Measurements from ENCODE around the gene RRP8.

Gene RRP8

GRCh38 chr11:6568191-6568918 is 35.1 kb downstream of the RRP8 start:
- DNase-seq (ENCODE audit: low read depth in 2 of 2), result peak; percentile 64 to 67

GRCh38 chr11:6567371-6567745 is 36.1 kb downstream of the RRP8 start:
- no peak for DNase-seq (ENCODE audit: low read depth in 2 of 2)

GRCh38 chr11:6566704-6567370 is 36.6 kb downstream of the RRP8 start:
- DNase-seq (ENCODE audit: low read depth in 2 of 2), result no peak

GRCh38 chr11:6565988-6566703 is 37.3 kb downstream of the RRP8 start:
- no peak for DNase-seq (ENCODE audit: low read depth in 2 of 2)

GRCh38 chr11:6565325-6565724 is 38.1 kb downstream of the RRP8 start:
- no peak for DNase-seq (ENCODE audit: low read depth in 2 of 2)

GRCh38 chr11:6563667-6564066 is 39.7 kb downstream of the RRP8 start:
- DNase-seq (ENCODE audit: low read depth in 2 of 2), result no peak

- no peak for DNase-seq (ENCODE audit: low read depth in 2 of 2)
Observed at GRCh38 chr11:6563121-6563619, 40.2 kb downstream of the RRP8 start.

GRCh38 chr11:6561288-6561687 is 42.1 kb downstream of the RRP8 start:
- DNase-seq (ENCODE audit: low read depth in 2 of 2), result no peak

- DNase-seq (ENCODE audit: low read depth in 2 of 2), result no peak
Observed at GRCh38 chr11:6559369-6559768, 44.0 kb downstream of the RRP8 start.

- no peak for DNase-seq (ENCODE audit: low read depth in 2 of 2)
Observed at GRCh38 chr11:6557761-6558674, 45.4 kb downstream of the RRP8 start.

GRCh38 chr11:6557063-6557462 is 46.4 kb downstream of the RRP8 start:
- no peak for DNase-seq (ENCODE audit: low read depth in 2 of 2)

- no peak for DNase-seq (ENCODE audit: low read depth in 2 of 2)
Observed at GRCh38 chr11:6556139-6556949, 47.1 kb downstream of the RRP8 start.

- no peak for DNase-seq (ENCODE audit: low read depth in 2 of 2)
Observed at GRCh38 chr11:6554828-6555706, 48.3 kb downstream of the RRP8 start.

- DNase-seq (ENCODE audit: low read depth in 2 of 2), result no peak
Observed at GRCh38 chr11:6553634-6554033, 49.8 kb downstream of the RRP8 start.

GRCh38 chr11:6548641-6549040 is 54.8 kb downstream of the RRP8 start:
- DNase-seq (ENCODE audit: low read depth in 2 of 2), result no peak

GRCh38 chr11:6548121-6548520 is 55.3 kb downstream of the RRP8 start:
- DNase-seq (ENCODE audit: low read depth in 2 of 2), result no peak

GRCh38 chr11:6547177-6547576 is 56.2 kb downstream of the RRP8 start:
- no peak for DNase-seq (ENCODE audit: low read depth in 2 of 2)

GRCh38 chr11:6546735-6547134 is 56.7 kb downstream of the RRP8 start:
- no peak for DNase-seq (ENCODE audit: low read depth in 2 of 2)

GRCh38 chr11:6545917-6546605 is 57.4 kb downstream of the RRP8 start:
- DNase-seq (ENCODE audit: low read depth in 2 of 2), result no peak

Data from fibroblast of skin of left quadriceps (primary cell).